ENCODE measurements around the gene PEMT. TPM values are rescaled to one million over a fixed set of nuclear protein-coding genes. Genes with fewer than 3 reads are reported as not detected.

PEMT gene
- total and polyA plus RNA-seq, 12 donors = 19.7 to 141 (median 65.3) TPM

DNA sequence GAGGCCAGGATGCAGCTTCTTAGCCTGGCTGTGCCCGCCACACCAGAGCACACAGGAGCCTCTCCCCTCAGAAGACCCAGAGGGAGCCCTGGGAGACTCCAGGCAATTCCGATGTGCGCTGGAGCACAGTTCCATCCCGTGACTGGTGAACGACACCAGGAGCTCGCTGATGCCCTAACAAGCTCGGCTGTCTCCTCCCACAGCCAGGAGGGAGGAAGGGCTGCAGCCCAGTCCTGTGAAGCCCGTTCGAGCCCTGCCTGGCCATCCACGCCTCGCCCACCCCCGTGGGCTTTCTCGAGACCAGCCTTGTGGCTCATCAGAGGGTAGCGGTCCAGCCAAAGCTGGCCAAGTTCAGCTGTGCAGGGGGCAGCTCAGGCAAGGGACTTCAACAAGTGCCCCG, 73.5 kb downstream of the PEMT start:
- TF ChIP-seq, protein P1, sequence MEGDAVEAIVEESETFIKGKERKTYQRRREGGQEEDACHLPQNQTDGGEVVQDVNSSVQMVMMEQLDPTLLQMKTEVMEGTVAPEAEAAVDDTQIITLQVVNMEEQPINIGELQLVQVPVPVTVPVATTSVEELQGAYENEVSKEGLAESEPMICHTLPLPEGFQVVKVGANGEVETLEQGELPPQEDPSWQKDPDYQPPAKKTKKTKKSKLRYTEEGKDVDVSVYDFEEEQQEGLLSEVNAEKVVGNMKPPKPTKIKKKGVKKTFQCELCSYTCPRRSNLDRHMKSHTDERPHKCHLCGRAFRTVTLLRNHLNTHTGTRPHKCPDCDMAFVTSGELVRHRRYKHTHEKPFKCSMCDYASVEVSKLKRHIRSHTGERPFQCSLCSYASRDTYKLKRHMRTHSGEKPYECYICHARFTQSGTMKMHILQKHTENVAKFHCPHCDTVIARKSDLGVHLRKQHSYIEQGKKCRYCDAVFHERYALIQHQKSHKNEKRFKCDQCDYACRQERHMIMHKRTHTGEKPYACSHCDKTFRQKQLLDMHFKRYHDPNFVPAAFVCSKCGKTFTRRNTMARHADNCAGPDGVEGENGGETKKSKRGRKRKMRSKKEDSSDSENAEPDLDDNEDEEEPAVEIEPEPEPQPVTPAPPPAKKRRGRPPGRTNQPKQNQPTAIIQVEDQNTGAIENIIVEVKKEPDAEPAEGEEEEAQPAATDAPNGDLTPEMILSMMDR (IDR thresholded peaks at IDR 0.05) = no peak
- no peak for TF ChIP-seq POLR2A (IDR thresholded peaks at IDR 0.05)
- Histone ChIP-seq H3K4me1 (replicated peaks in 1 of 2) (no peaks in the 10 kb centered on the region), H3K4me3 (no peak overlapping the region), H3K36me3 (replicated peaks in 1 of 2) (no peaks in the 10 kb centered on the region), H3K27me3 (no peaks in the 10 kb centered on the region), H3K27ac (no peak overlapping the region), H3K9me3 (replicated peaks in 1 of 3) (no peaks in the 10 kb centered on the region)
- no peak for DNase-seq
- WGBS, 4 donors = 70 to 89% (median 87%) methylated on average over 4 to 15 of the region's 15 CpGs; no CpG with 5 or more reads in 1 of the 4 donors
- intact Hi-C loops (cut with DNase I) = no loop called here

DNA sequence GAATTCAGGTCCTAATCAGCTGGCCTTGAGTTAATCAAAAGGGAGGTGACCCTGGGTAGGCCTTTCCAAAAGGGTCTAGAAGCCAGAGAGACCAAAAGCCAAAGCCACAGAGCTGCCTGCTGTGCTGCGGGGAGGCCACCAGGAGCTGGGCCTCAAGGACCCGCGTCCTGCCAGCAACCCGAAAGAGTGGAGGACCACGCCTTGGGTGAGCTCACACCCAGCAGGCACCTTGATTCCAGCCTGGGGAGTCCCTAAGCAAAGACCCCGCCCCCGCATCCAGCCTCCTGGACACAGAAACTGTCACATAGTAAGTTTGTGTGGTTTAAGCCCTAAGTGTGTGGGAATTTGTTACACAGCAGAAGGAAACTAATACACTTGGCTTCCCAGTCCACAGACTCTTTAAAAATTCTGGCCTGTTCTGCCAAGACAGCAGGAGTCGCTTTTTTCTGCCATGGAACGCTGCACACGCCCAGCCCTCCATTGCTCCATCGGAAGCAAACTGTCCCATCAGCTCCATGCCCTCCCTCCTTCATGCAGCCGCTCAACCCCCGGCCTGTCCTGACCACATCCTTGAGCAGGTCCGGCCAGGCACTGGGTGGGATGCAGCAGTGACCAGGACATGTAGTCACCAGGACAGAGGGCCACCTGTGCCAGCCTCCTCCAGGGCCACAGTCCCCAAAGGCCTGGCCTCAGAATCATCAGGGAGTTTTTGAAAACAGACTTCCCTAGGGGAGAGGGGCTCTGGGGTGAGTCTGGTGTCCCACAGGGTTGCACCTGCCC, 74.4 kb downstream of the PEMT start:
- H3K4me3 ChIP-seq = no peak overlapping the region
- TF ChIP-seq POLR2A (IDR thresholded peaks at IDR 0.05) = no peak
- TF ChIP-seq, protein P1 (IDR thresholded peaks at IDR 0.05) = no peak
- H3K36me3 ChIP-seq (replicated peaks in 1 of 2) = no peaks in the 10 kb centered on the region
- DNase-seq = no peak
- intact Hi-C loops (cut with DNase I) = no loop called here
- no peaks in the 10 kb centered on the region for H3K9me3 ChIP-seq (replicated peaks in 1 of 3)
- 92 to 98% (median 94%) methylated on average over 10 to 14 of the region's 14 CpGs for WGBS, 4 donors
- no peaks in the 10 kb centered on the region for H3K4me1 ChIP-seq (replicated peaks in 1 of 2)
- H3K27me3 ChIP-seq = no peaks in the 10 kb centered on the region
- no peak overlapping the region for H3K27ac ChIP-seq

DNA sequence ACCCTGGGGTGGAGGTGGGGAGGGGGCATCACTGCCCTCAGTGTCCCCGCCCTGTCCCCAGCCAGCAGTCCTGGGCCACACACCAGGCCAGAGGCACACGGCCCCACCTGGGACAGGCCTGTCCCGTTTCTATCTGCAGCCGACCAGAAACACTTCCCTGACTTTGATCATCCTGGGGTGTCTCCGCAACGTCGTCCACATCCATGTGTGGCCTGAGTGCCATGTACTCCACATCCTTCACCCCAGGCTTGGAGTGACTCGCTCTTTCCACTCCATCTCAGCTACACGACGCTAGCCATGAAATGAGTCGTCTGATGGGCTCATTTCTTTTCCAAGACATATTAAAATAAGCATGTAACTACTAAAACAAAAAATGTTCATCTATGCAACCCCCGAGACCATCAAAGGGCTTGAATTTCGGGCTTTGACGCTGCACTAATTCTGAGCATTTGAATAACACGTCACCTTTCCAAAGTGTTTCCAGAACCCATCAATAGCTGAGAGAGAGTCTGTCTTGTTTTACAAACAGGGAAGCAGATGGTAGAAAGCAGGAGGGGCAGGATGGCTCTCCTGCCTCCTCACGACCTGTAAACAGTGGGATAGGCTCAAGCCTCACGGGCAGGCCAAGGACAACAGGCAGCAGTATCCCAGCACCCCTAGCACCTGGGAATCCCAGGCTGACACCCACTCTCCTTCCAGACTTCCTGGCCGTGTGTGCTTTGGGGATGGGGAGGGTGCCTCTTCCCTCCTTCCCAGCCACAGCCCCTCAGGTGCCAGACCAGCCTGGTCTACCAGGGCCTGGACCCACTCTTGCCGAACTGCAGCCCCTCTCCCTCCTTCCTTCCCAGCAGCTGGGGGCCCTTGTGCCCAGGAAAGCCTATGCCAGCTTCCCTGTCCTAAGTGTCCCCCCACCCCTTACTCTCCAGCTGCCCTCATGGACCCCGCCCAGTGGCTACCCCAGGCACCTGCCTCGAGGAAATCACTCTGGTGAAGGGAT, 75.3 kb downstream of the PEMT start:
- Histone ChIP-seq H3K9me3 (replicated peaks in 1 of 3) (no peaks in the 10 kb centered on the region), H3K4me3 (no peak overlapping the region), H3K4me1 (replicated peaks in 1 of 2) (no peaks in the 10 kb centered on the region), H3K27me3 (no peaks in the 10 kb centered on the region), H3K36me3 (replicated peaks in 1 of 2) (no peaks in the 10 kb centered on the region), H3K27ac (peak overlapping the region in 1 of 5 donors; percentile 10)
- intact Hi-C loops (cut with DNase I) = no loop called here
- no peak for TF ChIP-seq POLR2A (IDR thresholded peaks at IDR 0.05)
- TF ChIP-seq, protein P1 (IDR thresholded peaks at IDR 0.05) = no peak
- 82 to 87% (median 84%) methylated on average over 17 to 21 of the region's 21 CpGs for WGBS, 4 donors
- DNase-seq = no peak

Measured in adrenal gland (tissue), 12 donors.